ENCODE measurements around the gene SNAP23.
"Not testable (repeated sequence)": the region's sequence is repeated elsewhere in the genome, so short reads cannot be mapped to it uniquely, and the experiment has no call there.

Gene SNAP23

DNA sequence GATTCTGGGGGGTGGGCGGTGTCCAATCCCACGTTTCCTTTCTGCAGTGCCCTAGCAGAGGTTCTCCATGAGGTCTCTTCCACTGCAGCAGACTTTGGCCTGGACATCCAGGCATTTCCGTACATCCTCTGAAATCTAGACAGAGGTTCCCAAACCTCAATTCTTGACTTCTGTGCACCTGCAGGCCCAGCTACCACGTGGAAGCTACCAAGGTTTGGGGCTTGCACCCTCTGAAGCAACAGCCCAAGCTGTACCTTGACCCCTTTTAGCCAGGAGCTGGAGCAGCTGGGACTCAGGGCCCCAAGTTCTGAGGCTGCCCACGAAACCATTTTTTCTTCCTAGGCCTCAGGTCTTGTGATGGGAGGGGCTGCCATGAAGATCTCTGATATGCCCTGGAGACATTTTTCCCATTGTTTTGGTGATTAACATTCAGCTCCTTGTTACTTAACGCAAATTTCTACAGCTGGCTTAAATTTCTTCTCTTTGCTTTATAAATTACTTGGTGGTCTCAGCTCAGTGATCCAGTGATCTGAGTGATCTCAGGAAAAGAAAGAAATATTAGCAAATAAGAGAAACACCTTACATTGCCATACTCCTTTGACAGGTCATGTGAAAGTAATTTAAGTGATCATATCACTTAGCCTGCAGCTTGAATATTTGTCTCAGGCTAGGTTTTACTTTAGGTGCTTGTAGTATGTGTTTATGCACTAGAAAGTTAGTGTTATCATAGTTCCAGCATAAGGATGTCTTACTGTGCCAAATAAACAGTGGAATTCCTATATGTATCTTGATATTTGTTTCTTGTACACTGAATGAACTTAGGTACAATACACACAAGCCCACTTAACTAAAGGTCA, 3.0 kb downstream of the SNAP23 start:
- no peak for DNase-seq (ENCODE audit: low read depth)

DNA sequence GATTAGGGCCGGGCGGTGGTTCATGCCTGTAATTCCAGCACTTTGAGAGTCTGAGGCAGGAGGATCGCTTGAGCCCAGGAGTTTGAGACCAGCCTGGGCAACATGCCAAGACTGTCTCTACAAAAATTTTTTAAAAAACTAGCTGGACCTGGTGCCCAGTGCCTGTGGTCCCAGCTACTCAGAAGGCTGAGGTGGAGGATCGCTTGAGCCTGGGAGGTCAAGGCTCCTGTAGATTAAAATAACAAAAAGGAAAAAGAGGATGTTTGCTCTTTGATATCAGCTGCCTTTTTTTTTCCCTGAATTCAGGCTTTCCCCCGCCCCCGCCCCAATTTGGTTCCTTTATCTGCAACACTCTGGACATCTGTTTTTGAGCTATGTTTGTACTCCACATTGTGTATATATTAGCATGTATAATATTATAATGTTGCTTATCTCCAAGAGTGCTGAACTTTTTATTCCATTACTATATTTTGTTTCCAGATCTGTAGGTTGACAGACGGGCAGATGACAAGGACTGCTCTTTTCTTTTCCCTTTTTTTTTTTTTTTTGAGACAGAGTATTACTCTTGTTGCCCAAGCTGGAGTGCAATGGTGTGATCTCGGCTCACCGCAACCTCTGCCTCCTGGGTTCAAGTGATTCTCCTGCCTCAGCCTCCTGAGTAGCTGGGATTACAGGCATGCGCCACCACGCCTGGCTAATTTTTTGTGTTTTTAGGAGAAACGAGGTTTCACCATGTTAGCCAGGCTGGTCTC, 4.6 kb downstream of the SNAP23 start:
- DNase-seq (ENCODE audit: low read depth) = no peak

DNA sequence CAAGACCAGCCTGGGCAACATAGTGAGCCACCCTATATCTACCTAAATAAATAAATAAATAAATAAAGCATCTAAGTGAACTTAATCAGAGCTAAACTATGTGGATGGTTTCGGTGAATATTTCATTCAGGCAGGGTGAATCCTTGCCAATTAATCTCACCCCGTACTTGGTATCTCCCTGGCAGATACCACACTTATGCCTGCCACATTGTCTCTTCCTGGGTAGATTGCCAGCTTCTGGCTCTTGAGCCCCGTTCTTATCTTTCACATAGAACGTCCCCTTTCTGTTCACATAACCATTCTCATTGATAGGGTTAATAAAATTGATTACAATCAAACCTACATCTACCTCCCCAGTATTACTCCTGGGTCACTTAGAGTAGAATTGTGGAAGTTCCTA, 7.0 kb downstream of the SNAP23 start:
- DNase-seq (ENCODE audit: low read depth) = no peak

DNA sequence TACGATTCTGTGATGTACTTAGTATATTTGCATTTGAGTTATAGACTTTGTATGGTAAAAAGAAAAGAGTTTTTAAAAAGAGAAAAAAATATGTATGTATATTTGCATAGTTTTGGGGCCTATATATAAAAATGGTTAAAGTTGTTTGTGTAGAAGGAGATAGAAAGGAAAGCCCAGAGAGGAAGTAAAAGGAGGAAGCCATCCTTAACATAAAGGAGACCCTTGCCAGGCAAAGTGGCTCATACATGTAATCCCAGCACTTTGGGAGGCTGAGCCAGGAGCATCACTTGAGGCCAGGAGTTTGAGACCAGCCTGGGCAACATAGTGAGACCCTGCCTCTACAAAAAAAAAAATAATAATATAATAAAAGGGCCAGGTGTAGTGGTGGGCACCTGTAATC, 8.4 kb downstream of the SNAP23 start:
- DNase-seq (ENCODE audit: low read depth) = no peak

DNA sequence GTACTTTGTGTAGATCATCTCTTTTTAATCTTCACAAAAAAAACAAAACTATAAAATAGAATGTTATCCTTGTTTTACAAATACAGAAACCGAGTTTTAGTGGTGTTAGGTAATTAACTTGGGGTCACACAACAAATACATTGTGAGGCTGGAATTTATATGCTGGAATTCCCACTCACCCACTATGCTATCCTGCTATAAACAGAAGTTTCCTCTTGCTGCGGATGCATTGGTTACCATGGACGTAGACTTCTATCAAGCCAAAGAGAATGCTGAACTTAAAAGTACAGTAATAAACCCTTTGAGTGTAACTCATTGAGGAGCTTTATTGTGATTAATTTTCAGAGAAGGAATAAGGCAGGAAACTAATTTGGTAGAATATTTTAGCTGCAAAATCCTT, 9.2 kb downstream of the SNAP23 start:
- DNase-seq (ENCODE audit: low read depth) = no peak

DNA sequence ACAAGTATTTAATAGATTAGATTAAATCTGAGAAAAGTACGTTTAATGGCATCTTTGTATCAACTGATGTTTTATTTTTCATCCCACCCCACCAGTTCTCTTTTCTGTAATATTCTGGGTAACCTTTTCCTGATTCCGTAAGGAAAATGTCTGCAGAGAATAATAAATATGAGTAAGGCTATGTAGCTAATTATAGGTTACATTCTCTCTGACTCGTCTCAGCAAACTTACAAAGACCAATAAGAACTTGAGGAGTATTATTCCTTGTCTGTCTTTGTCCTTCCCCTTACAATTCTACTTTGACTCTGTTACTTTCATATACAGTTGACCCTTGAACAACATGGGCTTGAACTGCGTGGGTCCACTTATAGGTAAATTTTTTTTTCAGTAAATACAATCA, 12.1 kb downstream of the SNAP23 start:
- no peak for DNase-seq (ENCODE audit: low read depth)

DNA sequence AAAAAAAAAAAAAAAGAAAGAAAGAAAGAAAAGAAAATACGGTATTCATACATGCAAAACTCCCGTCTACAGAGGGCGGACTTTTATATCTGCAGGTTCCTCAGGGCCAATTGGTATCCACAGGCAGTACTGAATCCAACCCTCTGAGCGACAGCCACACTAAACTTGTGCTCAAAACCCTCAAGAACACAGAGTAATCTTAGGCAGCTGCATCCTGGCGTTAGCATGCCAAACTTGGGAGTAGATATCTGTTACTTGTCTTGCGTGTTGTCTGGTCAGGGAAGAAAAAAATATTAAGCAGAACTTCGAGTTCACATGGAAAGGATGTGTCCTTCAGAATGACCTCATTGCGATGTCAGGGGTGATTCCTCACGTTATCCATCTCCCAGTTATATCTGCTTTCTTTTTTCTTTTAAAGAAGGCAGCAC, 12.8 kb downstream of the SNAP23 start:
- DNase-seq (ENCODE audit: low read depth) = no peak

DNA sequence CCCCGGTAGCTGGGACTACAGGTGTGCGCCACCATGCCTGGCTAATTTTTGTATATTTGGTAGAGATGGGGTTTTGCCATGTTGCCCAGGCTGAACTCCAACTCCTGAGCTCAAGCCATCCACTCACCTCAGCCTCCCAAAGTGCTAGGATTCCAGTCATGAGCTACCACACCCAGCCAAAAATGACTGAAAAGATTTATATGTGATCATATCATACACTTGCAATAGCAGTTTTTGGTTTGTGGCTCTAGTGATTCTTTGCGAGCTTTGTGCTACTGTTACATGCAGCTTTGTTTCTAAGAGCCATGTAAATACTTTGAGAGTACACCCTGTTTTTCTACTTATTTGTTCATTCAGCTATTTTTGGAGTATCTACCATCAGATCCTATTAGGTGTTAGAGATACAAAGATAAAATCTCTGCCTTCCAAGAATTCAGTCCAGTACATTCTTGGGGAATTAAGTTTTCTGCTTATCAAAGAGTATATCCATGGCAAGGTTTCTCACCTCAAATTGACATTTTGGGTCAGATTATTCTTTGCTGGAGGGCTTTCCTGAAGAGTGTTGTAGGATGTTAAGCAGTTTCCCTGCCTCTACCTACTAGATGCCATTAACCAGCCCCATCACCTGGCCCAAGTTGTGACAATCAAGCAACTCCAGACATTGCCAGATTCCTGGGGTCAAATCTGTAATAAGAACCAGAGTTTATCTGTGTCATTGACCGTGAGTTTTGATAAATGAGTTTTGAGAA, 15.0 kb downstream of the SNAP23 start:
- no peak for DNase-seq (ENCODE audit: low read depth)

DNA sequence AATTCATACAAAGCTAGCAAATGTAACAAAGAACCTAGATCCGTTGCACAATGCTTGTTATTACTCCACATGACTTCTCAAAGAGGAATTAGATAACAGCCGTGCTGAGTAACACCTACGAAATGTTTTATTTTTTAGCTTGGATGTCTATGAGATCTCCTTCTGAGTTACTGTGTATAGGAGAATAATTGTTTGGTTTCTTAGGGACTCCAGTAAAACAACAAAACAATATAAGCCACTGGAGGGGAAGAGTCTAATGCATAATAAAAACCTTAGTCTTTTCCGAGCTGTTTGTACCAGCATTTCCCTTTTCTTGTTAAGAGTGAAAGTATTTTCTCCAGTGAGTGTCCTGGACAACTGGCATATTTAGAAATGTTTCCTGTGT, 15.6 kb downstream of the SNAP23 start:
- peak; percentile 18 for DNase-seq (ENCODE audit: low read depth)

DNA sequence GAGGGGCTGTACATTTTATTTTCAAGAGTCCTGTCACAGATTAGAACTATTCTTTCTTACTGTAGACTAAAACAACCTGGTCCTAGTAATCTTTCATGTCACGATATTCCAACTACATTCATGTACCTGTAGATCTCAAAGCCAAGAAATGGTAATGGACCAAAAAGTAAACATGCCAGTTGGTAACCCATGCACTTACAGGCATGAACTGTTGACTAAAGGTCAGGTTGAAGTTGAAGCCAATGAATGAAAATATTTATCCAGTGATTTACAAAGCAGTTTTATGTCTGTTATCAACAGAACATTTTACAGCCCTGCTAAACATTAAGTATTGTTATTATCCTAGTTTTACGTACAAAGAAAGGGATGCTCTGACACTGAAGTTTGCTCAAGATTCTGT, 27.9 kb downstream of the SNAP23 start:
- no peak for DNase-seq (ENCODE audit: low read depth)

DNA sequence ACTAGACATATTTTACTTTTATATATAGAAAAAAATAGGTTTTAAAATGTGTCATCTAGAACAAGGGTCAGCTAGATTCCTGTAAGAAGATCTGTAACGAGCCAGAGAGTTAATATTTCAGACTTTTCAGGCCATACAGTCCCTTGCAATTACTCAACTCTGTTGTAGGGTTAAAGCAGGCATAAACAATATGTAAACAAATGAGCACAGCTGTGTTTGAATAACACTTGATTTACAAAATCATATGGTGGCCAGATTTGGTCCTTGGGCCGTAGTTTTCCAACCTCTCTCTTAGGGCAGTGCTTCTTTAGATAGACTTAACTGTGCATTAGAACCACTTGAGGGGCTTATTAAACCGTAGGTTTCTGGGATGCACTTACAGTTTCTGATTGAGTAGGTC, 33.5 kb downstream of the SNAP23 start:
- DNase-seq (ENCODE audit: low read depth) = no peak

DNA sequence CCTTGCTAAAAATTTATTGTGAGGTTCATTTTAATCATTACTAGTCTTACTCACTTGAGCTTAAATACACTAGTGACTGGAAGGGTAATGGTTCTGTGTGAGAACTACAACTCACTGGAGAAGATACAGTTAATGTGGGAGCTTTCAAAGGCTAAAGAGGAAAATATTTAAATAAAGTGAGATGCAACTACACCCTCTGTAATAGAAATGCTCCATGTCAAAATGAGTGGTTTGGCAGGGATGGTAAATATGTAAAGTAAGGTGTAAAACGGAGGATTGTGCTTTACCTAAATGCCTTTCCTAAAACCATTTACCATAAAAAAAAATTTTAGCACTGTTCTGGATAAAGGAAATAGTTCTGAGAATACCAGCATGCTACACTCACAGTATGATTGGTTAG, 37.8 kb downstream of the SNAP23 start:
- DNase-seq (ENCODE audit: low read depth) = no peak

DNA sequence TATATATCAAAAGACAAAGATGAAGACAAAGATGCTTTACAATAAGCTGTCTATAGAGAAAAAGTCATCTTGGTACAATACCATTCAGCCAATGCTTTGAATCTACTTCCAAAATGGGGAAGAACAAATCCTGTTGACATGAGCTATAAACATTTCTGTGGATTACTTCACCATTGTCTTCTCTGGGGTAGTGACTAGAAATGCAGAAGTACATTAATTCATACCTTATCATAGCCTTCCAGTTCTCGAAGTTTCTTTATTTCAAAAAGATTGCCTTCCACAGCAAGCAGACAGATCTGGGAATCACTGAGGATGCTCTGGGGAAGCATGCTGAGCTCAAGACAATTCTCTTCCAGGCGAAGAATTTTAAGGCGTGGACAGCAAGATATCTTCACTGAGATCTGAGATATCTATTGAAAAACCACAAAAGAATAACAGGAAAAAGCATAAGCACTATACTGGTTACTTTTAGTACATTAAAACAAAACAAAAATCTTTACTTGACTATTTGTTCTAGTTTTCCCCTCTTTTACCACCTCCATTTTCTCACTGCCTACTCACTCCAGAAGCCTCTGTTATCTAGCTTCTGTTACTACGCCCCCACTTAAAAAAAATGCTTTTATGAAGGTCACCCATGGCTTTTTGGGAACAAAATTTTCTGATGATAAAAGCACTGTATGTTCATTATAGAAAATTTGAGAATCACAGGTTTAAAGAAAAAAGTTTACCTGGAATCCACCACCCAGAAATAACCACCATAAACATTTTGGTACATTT, 49.6 kb downstream of the SNAP23 start:
- no peak for DNase-seq (ENCODE audit: low read depth)

DNA sequence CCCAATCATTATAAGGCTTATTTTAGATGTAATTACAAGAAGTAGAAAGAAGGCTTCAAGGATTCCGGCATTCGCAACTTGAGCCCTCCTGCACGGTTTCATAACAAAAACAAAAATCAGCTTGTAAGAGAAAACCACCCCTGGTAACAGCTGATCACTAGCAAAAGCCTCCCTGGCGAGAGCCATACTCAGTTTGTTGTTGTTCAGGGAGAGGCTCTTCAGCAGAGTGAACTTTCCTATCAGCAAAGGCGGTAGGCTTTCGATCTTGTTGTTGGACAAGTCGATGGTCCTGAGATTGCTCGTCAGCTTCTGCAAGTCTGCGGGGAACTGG, 52.4 kb downstream of the SNAP23 start:
- DNase-seq (ENCODE audit: low read depth) = peak; percentile 18

DNA sequence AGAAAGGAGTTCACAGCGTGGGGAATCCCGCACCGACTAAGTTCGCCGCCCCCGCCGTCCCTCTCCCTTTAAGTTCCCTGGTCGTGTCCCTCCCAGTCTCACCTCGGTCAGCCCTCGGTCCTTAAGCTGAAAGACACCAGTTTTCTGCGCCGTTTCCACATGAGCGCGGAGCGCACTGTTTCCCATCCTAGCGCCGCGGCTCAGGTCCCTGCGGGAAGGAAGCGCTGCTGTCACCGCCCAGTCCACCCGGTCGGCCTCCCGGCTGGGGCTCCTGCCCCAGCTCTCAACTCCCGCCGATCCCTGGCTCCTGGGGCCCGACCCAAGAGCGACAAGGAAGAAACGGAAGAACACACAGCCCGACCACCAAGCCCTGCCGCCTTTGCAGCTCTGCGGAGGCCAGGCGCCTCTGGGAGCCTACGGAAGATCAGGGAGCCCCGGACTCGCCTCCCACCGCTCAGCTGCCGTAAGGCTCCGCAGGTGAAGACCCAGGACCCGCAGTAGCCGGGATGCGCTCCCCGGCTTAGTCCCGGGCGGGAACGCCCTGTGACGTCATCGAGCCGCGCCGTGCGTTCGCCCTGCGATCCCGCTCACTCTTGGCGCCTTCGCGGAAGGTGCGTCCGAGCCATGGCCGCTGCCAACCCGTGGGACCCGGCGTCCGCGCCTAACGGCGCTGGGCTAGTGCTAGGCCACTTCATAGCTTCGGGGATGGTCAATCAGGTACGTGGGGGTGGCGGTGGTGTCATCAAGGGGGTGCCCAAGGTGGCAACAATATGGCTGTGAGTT, 53.0 kb downstream of the SNAP23 start, which contains the start of the genes HAUS2 and LRRC57:
Gene HAUS2, plus strand, starts transcription at position 590 of the 783 bp plus-strand sequence. Its CDS starts 35 bp downstream, at position 625.
Gene LRRC57, minus strand, starts transcription at position 545 of the 783 bp plus-strand sequence. Its CDS starts 359 bp downstream, at position 186.
- DNase-seq (ENCODE audit: low read depth) = peak; percentile 63

DNA sequence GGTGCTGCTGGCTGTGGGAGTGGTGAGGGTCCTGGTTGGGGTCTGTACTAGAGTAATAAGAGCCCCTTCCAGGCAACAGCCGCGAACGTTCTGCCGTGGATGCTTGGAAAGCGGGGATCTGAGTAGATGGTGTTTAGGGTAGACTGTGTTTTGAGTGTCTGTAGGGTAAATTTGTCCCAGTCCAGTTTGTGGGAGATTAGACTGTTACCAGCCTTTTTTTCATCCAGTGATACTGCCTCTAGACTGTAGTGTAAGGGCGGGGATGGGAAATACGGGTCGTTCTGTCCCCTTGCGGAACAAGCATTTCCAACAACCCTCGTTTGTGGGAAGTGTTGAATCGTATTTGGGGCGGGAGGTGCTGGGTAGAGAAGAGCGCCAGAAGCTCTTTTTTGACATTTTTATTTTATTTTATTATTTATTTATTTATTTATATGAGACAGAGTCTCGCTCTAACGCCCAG, 53.6 kb downstream of the SNAP23 start:
- peak; percentile 3 for DNase-seq (ENCODE audit: low read depth)

DNA sequence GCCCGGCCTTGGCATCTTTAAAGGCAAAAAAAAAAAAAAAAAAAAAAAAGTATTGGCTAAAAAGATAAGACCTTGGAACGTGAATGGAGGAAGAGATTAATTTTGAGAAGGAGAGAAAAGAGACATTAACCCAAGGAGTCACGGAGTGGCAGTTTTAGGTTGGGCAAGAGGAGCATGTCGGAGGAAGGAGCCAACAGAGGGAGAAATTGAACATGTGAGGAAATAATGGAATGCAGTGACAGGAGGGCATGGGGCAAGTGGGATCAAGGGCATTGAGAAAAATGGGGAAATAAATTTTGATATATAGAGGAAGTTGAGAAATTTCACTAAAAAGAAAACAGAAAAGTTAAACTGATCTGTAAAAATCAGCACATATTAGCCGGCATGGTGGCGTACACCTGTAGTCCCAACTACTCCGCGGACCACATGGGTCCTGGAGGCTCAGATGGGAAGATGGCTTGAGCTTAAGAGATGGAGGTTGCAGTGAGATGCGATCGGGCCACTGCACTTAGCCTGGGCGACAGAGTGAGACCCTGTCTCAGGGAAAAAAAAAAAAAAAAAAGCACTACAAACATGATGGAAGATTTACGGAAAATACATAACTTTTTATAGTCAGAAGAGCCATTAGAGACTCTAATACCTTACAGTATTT, 54.4 kb downstream of the SNAP23 start:
- no peak for DNase-seq (ENCODE audit: low read depth)

DNA sequence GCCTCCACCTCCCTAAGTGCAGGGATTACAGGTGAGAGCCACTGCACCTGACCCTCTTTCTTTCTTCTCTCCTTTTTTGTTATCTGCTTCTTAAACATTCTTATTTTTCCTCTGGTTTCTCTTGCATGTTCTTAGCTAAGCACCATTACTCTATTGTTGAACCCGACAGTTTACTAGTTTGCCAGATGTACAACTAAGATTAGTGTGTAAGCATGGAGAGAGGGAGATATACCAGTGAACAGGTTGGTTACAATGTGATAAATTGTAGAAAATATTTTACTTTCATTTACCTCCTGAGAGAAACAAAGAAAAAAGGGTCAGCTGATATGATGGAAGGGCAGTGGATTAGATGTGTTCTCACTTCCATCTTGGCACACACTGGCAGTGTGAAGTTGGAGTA, 58.1 kb downstream of the SNAP23 start:
- no peak for DNase-seq (ENCODE audit: low read depth)

DNA sequence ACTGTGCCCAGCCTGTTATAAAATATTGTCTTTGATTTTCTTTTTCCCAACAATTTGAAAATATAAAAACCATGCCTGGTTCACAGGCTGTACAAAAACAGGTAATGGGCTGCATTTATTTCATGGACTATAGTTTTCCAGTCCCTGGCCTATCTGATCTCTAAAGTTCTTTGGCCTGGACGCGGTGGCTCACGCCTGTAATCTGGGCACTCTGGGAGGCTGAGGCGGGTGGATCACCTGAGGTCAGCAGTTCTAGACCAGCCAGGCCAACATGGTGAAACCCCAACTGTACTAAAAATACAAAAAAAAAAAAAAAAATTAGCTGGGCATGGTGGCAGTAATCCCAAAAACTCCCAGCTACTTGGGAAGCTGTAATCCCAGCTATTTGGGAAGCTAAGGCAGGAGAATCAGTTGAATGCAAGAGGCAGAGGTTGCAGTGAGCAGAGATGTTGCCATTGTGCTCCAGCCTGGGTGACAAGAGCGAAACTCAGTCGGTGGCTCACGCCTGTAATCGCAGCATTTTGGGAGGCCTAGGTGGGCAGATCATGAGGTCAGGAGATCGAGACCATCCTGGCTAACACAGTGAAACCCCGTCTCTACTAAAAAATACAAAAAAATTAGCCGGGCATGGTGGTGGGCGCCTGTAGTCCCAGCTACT, 61.2 kb downstream of the SNAP23 start:
- not testable (repeated sequence) for DNase-seq (ENCODE audit: low read depth)

DNA sequence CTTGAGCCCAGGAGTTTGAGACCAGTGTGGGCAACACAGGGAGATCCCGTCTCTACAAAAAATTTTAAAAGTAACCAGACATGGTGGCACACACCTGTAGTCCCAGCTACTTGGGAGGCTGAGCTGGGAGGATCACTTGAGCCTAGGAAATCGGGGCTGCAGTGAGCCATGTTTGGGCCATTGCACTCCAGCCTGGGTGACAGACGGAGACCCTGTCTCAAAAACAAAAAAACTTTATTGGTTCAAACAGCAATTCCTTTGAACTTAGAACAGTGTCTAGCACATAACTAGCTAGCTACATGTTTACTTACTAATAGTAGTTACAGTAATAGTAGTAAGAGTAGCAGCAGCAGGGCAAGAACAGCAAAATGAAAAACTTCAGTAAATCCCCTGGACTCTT, 63.3 kb downstream of the SNAP23 start:
- DNase-seq (ENCODE audit: low read depth) = no peak

Measured in GM04504 (cell line).